AG04450 (cell line): ENCODE data around the gene CNTNAP2. TPM values are rescaled to one million over a fixed set of nuclear protein-coding genes. Genes with fewer than 3 reads are reported as not detected.

ENCODE experiments used
- CTCF ChIA-PET: fragments of 300-600, 350-600 bp; formaldehyde crosslinking; extraction: SDS; loops from one replicate; lab custom pipeline; 2022; ENCODE audit warnings: antibody characterized with exemption, inconsistent platforms; lab: Charles Lee
- POLR2A ChIA-PET: fragments of 350-600 bp; formaldehyde crosslinking; extraction: SDS; loops from one replicate; lab custom pipeline; 2021; ENCODE audit warnings: antibody characterized with exemption, inconsistent platforms; lab: Yijun Ruan, JAX
- DNase-seq: peaks from one replicate; pipeline ENCODE4 v3.0.0-alpha.2; 2011; ENCODE audit warnings: low read depth, low spot score
- H3K27ac ChIP-seq: one replicate; pipeline ENCODE4 v1.5.1; 2012; ENCODE audit warnings: low read depth, low read length, control low read depth
- H3K27me3 ChIP-seq: one replicate; pipeline ENCODE4 v1.6.0; 2012; ENCODE audit warnings: low read length; ENCODE audit not compliant: control insufficient read depth, insufficient read depth
- H3K4me3 ChIP-seq: 2 replicates; pipeline ENCODE4 v1.5.1; 2011; ENCODE audit warnings: mild to moderate bottlenecking, low read depth, low read length, control low read depth
- H3K9me3 ChIP-seq: 2 replicates; pipeline ENCODE4 v1.5.1; 2012; ENCODE audit warnings: low read length; ENCODE audit not compliant: control insufficient read depth, insufficient read depth
- CTCF ChIP-seq: IDR thresholded peaks from 2 replicates; pipeline ENCODE4 v1.5.1; 2011; ENCODE audit warnings: low read depth, low read length, control low read depth, inconsistent platforms
- polyA plus RNA-seq: library from polyadenylated mRNA; depleted of rRNA; stranded (reverse); fragments of >200 nt; gene quantifications from 2 replicates; pipeline ENCODE4 v1.2.3, GENCODE V29; 2011

CNTNAP2 gene
- polyA plus RNA-seq, 1 experiment: not detected

DNA sequence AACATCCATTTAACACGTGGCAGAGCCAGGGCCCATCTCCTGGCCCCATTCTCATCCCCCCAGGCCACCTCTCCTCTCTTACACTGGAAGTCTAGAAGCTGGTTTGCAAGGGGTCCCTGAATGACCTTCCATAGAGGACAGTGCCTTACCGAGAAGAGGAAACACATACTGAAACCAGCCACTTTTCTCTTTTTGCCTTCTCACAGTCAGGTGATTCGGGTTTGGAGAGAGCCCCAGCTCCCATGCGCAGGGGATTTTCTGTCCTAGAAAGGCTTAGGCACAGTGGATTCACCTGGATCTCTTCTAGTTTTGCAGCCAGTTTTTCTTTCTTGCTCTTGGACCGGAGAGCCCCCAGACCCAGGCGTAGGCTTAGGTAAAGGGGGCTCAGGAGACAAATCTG lies 2139.8 kb downstream of the CNTNAP2 start:
- DNase-seq: no peak
- ChIA-PET POLR2A (no interaction called here), CTCF (no interaction called here)
- Histone ChIP-seq H3K9me3 (peaks cover 10% of the 10 kb centered on the region), H3K4me3 (no peak overlapping the region), H3K27me3 (no peaks in the 10 kb centered on the region), H3K27ac (no peak overlapping the region)
- TF ChIP-seq CTCF: no peak

DNA sequence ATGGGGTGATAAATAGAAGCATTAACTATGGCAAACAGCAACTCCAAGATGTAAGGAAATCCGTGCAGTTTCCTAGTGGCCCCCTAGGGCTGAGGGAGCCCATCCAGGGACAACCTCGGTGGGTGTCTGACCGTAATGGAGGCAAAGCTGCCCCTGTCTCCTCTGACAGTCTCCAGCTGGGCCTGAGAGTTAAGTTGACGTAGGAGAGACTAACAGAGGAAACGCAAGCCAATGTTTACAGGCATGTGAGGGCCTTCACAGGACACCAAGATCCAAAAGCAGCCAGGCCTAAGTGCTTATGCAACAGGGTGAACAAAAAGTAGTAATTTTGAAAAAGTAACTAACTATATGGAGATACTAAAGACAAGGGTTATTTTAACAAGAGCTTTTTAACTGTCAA lies 2144.0 kb downstream of the CNTNAP2 start:
- Histone ChIP-seq H3K27me3 (no peaks in the 10 kb centered on the region), H3K4me3 (no peak overlapping the region), H3K9me3 (peaks cover 12% of the 10 kb centered on the region), H3K27ac (no peak overlapping the region)
- TF ChIP-seq CTCF: no peak
- POLR2A ChIA-PET: no interaction called here
- no peak for DNase-seq
- CTCF ChIA-PET: no interaction called here

DNA sequence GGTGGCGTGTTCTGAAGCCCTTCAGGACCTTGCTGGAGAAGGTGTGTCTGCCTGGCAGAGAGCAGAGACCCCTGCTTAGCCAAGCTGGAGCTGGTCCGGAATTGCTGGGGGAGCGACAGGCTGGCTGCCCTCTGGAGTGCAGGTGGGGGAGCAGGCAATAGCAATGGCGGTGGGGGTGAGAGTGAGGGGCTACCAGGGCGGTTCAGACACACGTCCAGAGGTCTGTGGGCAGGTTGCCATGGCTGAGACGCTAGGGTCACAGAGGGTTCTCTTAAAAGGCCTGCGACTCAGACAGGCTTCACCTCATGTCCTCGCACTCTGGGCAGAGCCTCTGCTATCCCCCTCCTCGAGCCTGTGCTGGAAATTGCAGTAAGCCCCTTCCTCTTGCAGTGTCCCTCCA lies 2144.9 kb downstream of the CNTNAP2 start:
- Histone ChIP-seq H3K9me3 (peaks cover 12% of the 10 kb centered on the region), H3K27ac (no peak overlapping the region), H3K27me3 (no peaks in the 10 kb centered on the region), H3K4me3 (no peak overlapping the region)
- ChIA-PET POLR2A (no interaction called here), CTCF (no interaction called here)
- no peak for TF ChIP-seq CTCF
- no peak for DNase-seq

- TF ChIP-seq CTCF: no peak
Observed at GRCh38 chr7:148261996-148262688, 2145.5 kb downstream of the CNTNAP2 start.

GRCh38 chr7:148262721-148263229 lies 2146.2 kb downstream of the CNTNAP2 start:
- no peak overlapping the region for H3K4me3 ChIP-seq
- POLR2A ChIA-PET: no interaction called here
- no peak overlapping the region for H3K27ac ChIP-seq
- TF ChIP-seq CTCF: peak; percentile 72
- peaks cover 4% of the 10 kb centered on the region for H3K9me3 ChIP-seq
- CTCF ChIA-PET: no interaction called here
- DNase-seq: no peak
- no peaks in the 10 kb centered on the region for H3K27me3 ChIP-seq

More at GRCh38 chr7:148261996-148262688, 2145.5 kb downstream of the CNTNAP2 start:
- H3K4me3 ChIP-seq: no peak overlapping the region
- CTCF ChIA-PET: no interaction called here
- DNase-seq: no peak
- POLR2A ChIA-PET: no interaction called here
- peaks cover 6% of the 10 kb centered on the region for H3K9me3 ChIP-seq
- no peaks in the 10 kb centered on the region for H3K27me3 ChIP-seq
- H3K27ac ChIP-seq: no peak overlapping the region
